Activated CD8-positive, alpha-beta T cell treated with anti-CD3 and anti-CD28 coated beads for 36 hours (primary cell): ENCODE results near the gene NAA38. TPM values are rescaled to one million over a fixed set of nuclear protein-coding genes. Genes with fewer than 3 reads are reported as not detected.

Source experiments
- ATAC-seq: fragments of 200-7000 bp; cut with Tn5 transposase; one replicate; pipeline ENCODE4 v1.10.0; 2021; ENCODE audit warnings: mild to moderate bottlenecking, moderate library complexity
- CTCF ChIA-PET: fragments of 350-600 bp; sonication (Branson Sonifier 250); formaldehyde crosslinking; loops from one replicate; lab custom pipeline; 2021; ENCODE audit warnings: antibody characterized with exemption; lab: Charles Lee
- POLR2A ChIA-PET: fragments of 350-600 bp; sonication (Branson Sonifier 250); formaldehyde crosslinking; loops from one replicate; lab custom pipeline; 2021; ENCODE audit warnings: antibody characterized with exemption; lab: Charles Lee
- DNase-seq: peaks from one replicate; pipeline ENCODE4 v3.0.0-alpha.2; 2020
- H3K27ac Mint-ChIP-seq: one replicate; pipeline ENCODE4 v1.8.0; 2021; ENCODE audit warnings: mild to moderate bottlenecking, mixed read lengths
- H3K27me3 Mint-ChIP-seq: one replicate; pipeline ENCODE4 v1.8.0; 2021; ENCODE audit warnings: mixed read lengths
- H3K36me3 Mint-ChIP-seq: one replicate; pipeline ENCODE4 v1.8.0; 2021; ENCODE audit warnings: low read depth, mixed read lengths
- H3K4me1 Mint-ChIP-seq: one replicate; pipeline ENCODE4 v1.8.0; 2021; ENCODE audit warnings: low read depth, mixed read lengths
- H3K4me3 Mint-ChIP-seq: one replicate; pipeline ENCODE4 v1.8.0; 2021; ENCODE audit warnings: mild to moderate bottlenecking, moderate library complexity, mixed read lengths
- H3K9me3 Mint-ChIP-seq: one replicate; pipeline ENCODE4 v1.8.0; 2021; ENCODE audit warnings: mixed read lengths
- CTCF ChIP-seq: fragments of 200-600 bp; IDR thresholded peaks from one replicate; pipeline ENCODE4 v1.8.0; 2022; ENCODE audit warnings: antibody characterized with exemption, mild to moderate bottlenecking
- intact Hi-C: fragments of 100-400 bp; cut with micrococcal nuclease; formaldehyde crosslinking; loops from one replicate; pipeline ENCODE4 v1.10.0; 2022
- total RNA-seq, 2 experiments: library from RNA; stranded (reverse); gene quantifications; one replicate each; pipeline ENCODE4 v1.2.3, GENCODE V29; 2021

Gene NAA38
- total RNA-seq, 2 experiments from 2014 or later, result 72.8 to 77.2 TPM

- H3K27me3 Mint-ChIP-seq, result no peaks in the 10 kb centered on the region
- peak overlapping the region; percentile 86 for H3K27ac Mint-ChIP-seq
- H3K9me3 Mint-ChIP-seq, result no peaks in the 10 kb centered on the region
- peaks cover 18% of the 10 kb centered on the region for H3K36me3 Mint-ChIP-seq
- no peak for ATAC-seq
- no peak for TF ChIP-seq CTCF
- ChIA-PET CTCF (interaction anchor here (0.9 to 6.2 kb wide), 6 partner anchors 12 to 154 kb away, joined by 3 to 50 read pairs (median 6); partner anchors contain the start of gene NAA38), POLR2A (interaction anchor here (0.6 to 7.2 kb wide), 10 partner anchors 11 to 439 kb away, joined by 3 to 74 read pairs (median 3); partner anchors contain the start of genes CYB5D1, NAA38 and TP53)
- peak overlapping the region; percentile 83 for H3K4me3 Mint-ChIP-seq
- DNase-seq, result peak; percentile 80
- intact Hi-C loops, result no loop called here
- peaks cover 54% of the 10 kb centered on the region for H3K4me1 Mint-ChIP-seq
Measured at GRCh38 chr17:7836596-7837407, 20.6 kb downstream of the NAA38 start.

GRCh38 chr17:7835814-7836595 lies 21.4 kb downstream of the NAA38 start:
- H3K36me3 Mint-ChIP-seq, result peaks cover 13% of the 10 kb centered on the region
- no peak for ATAC-seq
- CTCF ChIA-PET, result interaction anchor here (0.7 to 6.2 kb wide), 14 partner anchors 9 to 225 kb away, joined by 3 to 50 read pairs (median 4); partner anchors contain the start of genes CNTROB, NAA38, TP53 and TRAPPC1
- intact Hi-C loops, result no loop called here
- H3K9me3 Mint-ChIP-seq, result no peaks in the 10 kb centered on the region
- peak overlapping the region; percentile 83 for H3K4me3 Mint-ChIP-seq
- no peaks in the 10 kb centered on the region for H3K27me3 Mint-ChIP-seq
- TF ChIP-seq CTCF, result no peak
- peak; percentile 70 for DNase-seq
- peak overlapping the region; percentile 86 for H3K27ac Mint-ChIP-seq
- peaks cover 49% of the 10 kb centered on the region for H3K4me1 Mint-ChIP-seq
- POLR2A ChIA-PET, result interaction anchor here (0.6 to 7.2 kb wide), 7 partner anchors 12 to 337 kb away, joined by 3 to 74 read pairs (median 8); partner anchors contain the start of genes CYB5D1, NAA38 and TP53

GRCh38 chr17:7834957-7835813 lies 22.2 kb downstream of the NAA38 start:
- H3K36me3 Mint-ChIP-seq, result peaks cover 5% of the 10 kb centered on the region
- peaks cover 41% of the 10 kb centered on the region for H3K4me1 Mint-ChIP-seq
- H3K27ac Mint-ChIP-seq, result peak overlapping the region; percentile 91
- H3K9me3 Mint-ChIP-seq, result no peaks in the 10 kb centered on the region
- peak overlapping the region; percentile 83 for H3K4me3 Mint-ChIP-seq
- POLR2A ChIA-PET, result interaction anchor here (0.6 to 7.2 kb wide), 12 partner anchors 8 to 591 kb away, joined by 3 to 74 read pairs (median 4); partner anchors contain the start of genes CYB5D1, NAA38, RNF227 and TP53
- TF ChIP-seq CTCF, result peak; percentile 84
- CTCF ChIA-PET, result interaction anchor here (0.5 to 6.2 kb wide), 22 partner anchors 8 to 226 kb away, joined by 3 to 50 read pairs (median 4); partner anchors contain the start of genes CNTROB, NAA38, TP53 and TRAPPC1
- DNase-seq, result peak; percentile 94
- peak; percentile 50 for ATAC-seq
- no peaks in the 10 kb centered on the region for H3K27me3 Mint-ChIP-seq
- intact Hi-C loops, result no loop called here

GRCh38 chr17:7834542-7834956 lies 22.8 kb downstream of the NAA38 start:
- H3K27ac Mint-ChIP-seq, result peak overlapping the region; percentile 91
- ATAC-seq, result peak; percentile 2
- no peaks in the 10 kb centered on the region for H3K36me3 Mint-ChIP-seq
- ChIA-PET POLR2A (interaction anchor here (1.1 to 7.2 kb wide), 9 partner anchors 9 to 260 kb away, joined by 3 to 74 read pairs (median 5); partner anchors contain the start of genes CYB5D1, NAA38, RNF227 and TP53), CTCF (interaction anchor here (0.8 to 6.2 kb wide), 18 partner anchors 8 to 156 kb away, joined by 3 to 50 read pairs (median 4); partner anchors contain the start of genes CNTROB and TRAPPC1)
- DNase-seq, result peak; percentile 68
- H3K27me3 Mint-ChIP-seq, result no peaks in the 10 kb centered on the region
- peaks cover 35% of the 10 kb centered on the region for H3K4me1 Mint-ChIP-seq
- H3K9me3 Mint-ChIP-seq, result no peaks in the 10 kb centered on the region
- H3K4me3 Mint-ChIP-seq, result peak overlapping the region; percentile 83
- intact Hi-C loops, result no loop called here
- TF ChIP-seq CTCF, result no peak
